Esophagus muscularis mucosa (tissue), 4 donors: Measurements from ENCODE around the gene STK16. TPM values are rescaled to one million over a fixed set of nuclear protein-coding genes. Genes with fewer than 3 reads are reported as not detected.

Experiments
- DNase-seq: peaks from one replicate; pipeline ENCODE4 v3.0.0-alpha.2; 2017; ENCODE audit errors: extremely low spot score
- H3K27ac ChIP-seq, 4 donors: fragments of 200-600 bp; sonication (generic); replicated peaks in 1 of 4; 1 replicate in 3 of 4; 2 replicates in 1 of 4; pipeline ENCODE4 v1.5.1; 2016 to 2019; ENCODE audit warnings: mild to moderate bottlenecking in 1 of 4
- H3K27me3 ChIP-seq, 4 donors: fragments of 200-600 bp; sonication (generic); one replicate each; pipeline versions ENCODE4 v1.5.1 to v1.6.0; 2016 to 2019
- H3K36me3 ChIP-seq, 4 donors: fragments of 200-600 bp; sonication (generic); one replicate each; pipeline ENCODE4 v1.5.1; 2016 to 2019
- H3K4me1 ChIP-seq, 4 donors: fragments of 200-600 bp; sonication (generic); one replicate each; pipeline ENCODE4 v1.5.1; 2016 to 2019
- H3K4me3 ChIP-seq, 4 donors: fragments of 200-600 bp; sonication (generic); 1 replicate in 2 of 4; 2 replicates in 2 of 4; pipeline ENCODE4 v1.5.1; 2016 to 2019; ENCODE audit warnings: mild to moderate bottlenecking in 4 of 4, moderate library complexity in 1 of 4
- H3K9me3 ChIP-seq, 4 donors: fragments of 200-600 bp; sonication (generic); 1 replicate in 3 of 4; 2 replicates in 1 of 4; pipeline ENCODE4 v1.5.1; 2016 to 2019
- EP300 ChIP-seq: sonication (generic); formaldehyde crosslinking; IDR thresholded peaks from one replicate; pipeline ENCODE4 v1.6.1; 2017; ENCODE audit warnings: antibody characterized with exemption
- POLR2A ChIP-seq: fragments of 450-650 bp; IDR thresholded peaks from one replicate; pipeline ENCODE4 v1.6.1; 2017; ENCODE audit warnings: antibody characterized with exemption, moderate library complexity, mild to moderate bottlenecking, low read depth
- POLR2AphosphoS5 ChIP-seq, 2 donors: sonication (generic); formaldehyde crosslinking; IDR thresholded peaks; one replicate each; pipeline ENCODE4 v1.6.1; 2017; ENCODE audit warnings: antibody characterized with exemption in 2 of 2
- WGBS: methylation state at CpG from one replicate; pipeline ENCODE4 v1.1.5; 2018; 5-methylcytosine and 5-hydroxymethylcytosine counted together
- intact Hi-C: fragments of 100-400 bp; cut with DNase I; formaldehyde crosslinking; loops from one replicate; pipeline ENCODE4 v1.15.1; 2023
- total RNA-seq, 4 donors: library from RNA; depleted of rRNA; stranded (reverse); fragments of >200 nt; gene quantifications; one replicate each; pipeline versions ENCODE4 v1.1.0 to v1.2.1, GENCODE V29; 2016
- TF ChIP-seq, protein P1 (sequence below), 3 experiments: fragments of 200-600 bp in 2 of 3; fragments of 450-650 bp in 1 of 3; sonication (generic) in 2 of 3; IDR thresholded peaks; one replicate each; pipeline ENCODE4 v1.5.1; 2017 to 2019; ENCODE audit warnings: antibody characterized with exemption in 3 of 3, mild to moderate bottlenecking in 2 of 3, moderate library complexity in 1 of 3

The STK16 gene
- total RNA-seq, 4 donors from 2014 or later, result 12.8 to 21.6 (median 16.7) TPM

DNA sequence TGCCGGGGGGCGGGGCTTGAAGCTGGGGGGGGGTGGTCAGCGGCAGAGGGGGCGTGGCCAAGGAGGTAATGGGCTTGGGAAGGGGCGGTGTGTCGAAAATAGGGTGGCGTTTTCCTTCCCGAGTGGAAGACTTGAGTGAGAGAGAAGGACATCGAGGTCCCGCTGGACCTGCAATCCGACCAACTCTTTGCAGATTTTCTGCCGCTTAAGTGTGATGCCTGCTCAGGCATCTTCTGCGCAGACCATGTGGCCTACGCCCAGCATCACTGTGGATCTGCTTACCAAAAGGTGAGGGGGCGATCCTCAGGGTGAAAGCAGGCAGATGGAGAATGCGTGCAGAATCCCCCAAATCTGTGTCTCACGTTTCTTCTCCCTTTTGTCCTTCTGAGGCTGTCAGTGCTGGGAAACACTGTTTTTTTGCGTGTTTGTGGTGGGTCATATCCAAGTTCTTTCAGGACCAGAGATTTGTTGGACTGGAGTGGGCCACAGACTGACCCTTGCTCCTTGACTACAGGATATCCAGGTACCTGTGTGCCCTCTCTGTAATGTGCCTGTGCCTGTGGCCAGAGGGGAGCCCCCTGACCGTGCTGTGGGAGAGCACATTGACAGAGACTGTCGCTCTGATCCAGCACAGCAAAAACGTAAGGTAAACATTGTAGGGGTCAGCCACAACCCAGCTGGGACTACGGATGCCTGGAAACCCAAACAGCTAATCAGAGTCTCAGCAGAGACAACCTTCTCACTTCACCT, 38.0 kb upstream of the STK16 start:
- peaks cover 17 to 24% (median 23%) of the 10 kb centered on the region in 4 donors for H3K4me1 ChIP-seq
- peak overlapping the region; percentile 71 to 97 (median 78) for H3K4me3 ChIP-seq
- H3K9me3 ChIP-seq, result no peaks in the 10 kb centered on the region
- peak; percentile 62 for DNase-seq
- peaks cover 0 to 43% (median 39%) of the 10 kb centered on the region in 4 donors for H3K36me3 ChIP-seq
- H3K27me3 ChIP-seq, result peaks cover 0 to 2% (median 0%) of the 10 kb centered on the region in 4 donors
- H3K27ac ChIP-seq, result peak overlapping the region; percentile 90 to 99 (median 96)
- intact Hi-C loops, result loop anchor here (2.0 to 5.0 kb wide), 2 partner anchors 29 to 45 kb away; partner anchors contain the start of genes NHEJ1 and RETREG2
- TF ChIP-seq POLR2A (no peak), POLR2AphosphoS5 (IDR thresholded peaks at IDR 0.05) (no peak), EP300 (peak; percentile 5)
- TF ChIP-seq, protein P1, sequence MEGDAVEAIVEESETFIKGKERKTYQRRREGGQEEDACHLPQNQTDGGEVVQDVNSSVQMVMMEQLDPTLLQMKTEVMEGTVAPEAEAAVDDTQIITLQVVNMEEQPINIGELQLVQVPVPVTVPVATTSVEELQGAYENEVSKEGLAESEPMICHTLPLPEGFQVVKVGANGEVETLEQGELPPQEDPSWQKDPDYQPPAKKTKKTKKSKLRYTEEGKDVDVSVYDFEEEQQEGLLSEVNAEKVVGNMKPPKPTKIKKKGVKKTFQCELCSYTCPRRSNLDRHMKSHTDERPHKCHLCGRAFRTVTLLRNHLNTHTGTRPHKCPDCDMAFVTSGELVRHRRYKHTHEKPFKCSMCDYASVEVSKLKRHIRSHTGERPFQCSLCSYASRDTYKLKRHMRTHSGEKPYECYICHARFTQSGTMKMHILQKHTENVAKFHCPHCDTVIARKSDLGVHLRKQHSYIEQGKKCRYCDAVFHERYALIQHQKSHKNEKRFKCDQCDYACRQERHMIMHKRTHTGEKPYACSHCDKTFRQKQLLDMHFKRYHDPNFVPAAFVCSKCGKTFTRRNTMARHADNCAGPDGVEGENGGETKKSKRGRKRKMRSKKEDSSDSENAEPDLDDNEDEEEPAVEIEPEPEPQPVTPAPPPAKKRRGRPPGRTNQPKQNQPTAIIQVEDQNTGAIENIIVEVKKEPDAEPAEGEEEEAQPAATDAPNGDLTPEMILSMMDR (IDR thresholded peaks at IDR 0.05), result no peak
- 17% methylated on average over 16 of the region's 22 CpGs for WGBS

GRCh38 chr2:219207884-219208740, 37.2 kb upstream of the STK16 start:
- peaks cover 0 to 2% (median 0%) of the 10 kb centered on the region in 4 donors for H3K27me3 ChIP-seq
- 58% methylated on average over 17 of the region's 17 CpGs for WGBS
- DNase-seq, result peak; percentile 87
- intact Hi-C loops, result loop anchor here (2.0 to 5.0 kb wide), 2 partner anchors 29 to 46 kb away; partner anchors contain the start of genes NHEJ1 and RETREG2
- H3K4me1 ChIP-seq, result peaks cover 17 to 24% (median 23%) of the 10 kb centered on the region in 4 donors
- no peak for TF ChIP-seq EP300
- TF ChIP-seq POLR2AphosphoS5 (IDR thresholded peaks at IDR 0.05), result no peak
- no peak for TF ChIP-seq POLR2A
- TF ChIP-seq, protein P1 (IDR thresholded peaks at IDR 0.05), result no peak
- no peaks in the 10 kb centered on the region for H3K9me3 ChIP-seq
- H3K36me3 ChIP-seq, result peaks cover 4 to 51% (median 47%) of the 10 kb centered on the region in 4 donors
- peak overlapping the region; percentile 90 to 99 (median 96) for H3K27ac ChIP-seq
- H3K4me3 ChIP-seq, result peak overlapping the region in 3 of 4 donors; percentile 76 to 97 (median 81)

GRCh38 chr2:219209236-219210195, 35.8 kb upstream of the STK16 start:
- TF ChIP-seq POLR2A (no peak), EP300 (no peak)
- TF ChIP-seq, protein P1 (IDR thresholded peaks at IDR 0.05), result no peak
- Histone ChIP-seq H3K36me3 (peaks cover 13 to 65% (median 61%) of the 10 kb centered on the region in 4 donors), H3K27me3 (peaks cover 0 to 2% (median 0%) of the 10 kb centered on the region in 4 donors), H3K27ac (peak overlapping the region in 1 of 4 donors; percentile 94), H3K4me3 (no peak overlapping the region), H3K4me1 (peaks cover 17 to 24% (median 23%) of the 10 kb centered on the region in 4 donors), H3K9me3 (no peaks in the 10 kb centered on the region)
- DNase-seq, result peak; percentile 66
- WGBS, result 80% methylated on average over 16 of the region's 18 CpGs
- intact Hi-C loops, result loop anchor here (5.0 kb wide), 1 partner anchor 47 kb away; the partner anchor contains the start of gene NHEJ1
